Muscle layer of duodenum (tissue), 2 donors: ENCODE data around the gene SURF4.
"Not testable (repeated sequence)": the region's sequence is repeated elsewhere in the genome, so short reads cannot be mapped to it uniquely, and the experiment has no call there.

Experiments
- H3K27ac ChIP-seq: one replicate; pipeline ENCODE4 v1.7.0; 2013; ENCODE audit warnings: mild to moderate bottlenecking, low read length
- H3K27me3 ChIP-seq: one replicate; pipeline ENCODE4 v1.7.0; 2013; ENCODE audit warnings: low read depth, mild to moderate bottlenecking, control low read depth, low read length
- H3K36me3 ChIP-seq, 2 donors: one replicate each; pipeline ENCODE4 v1.7.0; 2013; ENCODE audit warnings: low read length in 2 of 2, control low read depth in 1 of 2, mild to moderate bottlenecking in 1 of 2; ENCODE audit not compliant: insufficient read depth in 2 of 2, control insufficient read depth in 1 of 2
- H3K4me1 ChIP-seq, 2 donors: one replicate each; pipeline ENCODE4 v1.7.0; 2013; ENCODE audit warnings: low read length in 2 of 2, mild to moderate bottlenecking in 2 of 2, control low read depth in 1 of 2, moderate library complexity in 1 of 2; ENCODE audit not compliant: insufficient read depth in 2 of 2, control insufficient read depth in 1 of 2
- H3K4me3 ChIP-seq, 2 donors: one replicate each; pipeline ENCODE4 v1.7.0; 2013; ENCODE audit warnings: low read length in 2 of 2, low read depth in 1 of 2, mild to moderate bottlenecking in 1 of 2
- H3K9me3 ChIP-seq, 2 donors: one replicate each; pipeline ENCODE4 v1.7.0; 2013; ENCODE audit warnings: low read length in 2 of 2, control low read depth in 1 of 2, mild to moderate bottlenecking in 1 of 2; ENCODE audit not compliant: control insufficient read depth in 1 of 2
- donor health status: healthy.

SURF4 gene

GRCh38 chr9:133394687-133395271, 18.9 kb upstream of the SURF4 start:
- Histone ChIP-seq H3K27ac (no peak overlapping the region), H3K9me3 (no peaks in the 10 kb centered on the region), H3K4me3 (no peak overlapping the region), H3K4me1 (no peaks in the 10 kb centered on the region), H3K27me3 (peaks cover 3% of the 10 kb centered on the region), H3K36me3 (no peaks in the 10 kb centered on the region)

GRCh38 chr9:133393399-133393798, 17.5 kb upstream of the SURF4 start:
- H3K27ac ChIP-seq = no peak overlapping the region
- no peaks in the 10 kb centered on the region for H3K36me3 ChIP-seq
- no peaks in the 10 kb centered on the region for H3K4me1 ChIP-seq
- no peak overlapping the region for H3K4me3 ChIP-seq
- H3K9me3 ChIP-seq = no peaks in the 10 kb centered on the region
- H3K27me3 ChIP-seq = peaks cover 3% of the 10 kb centered on the region

- H3K4me1 ChIP-seq = not testable (repeated sequence)
Observed at GRCh38 chr9:133392308-133392707, 16.4 kb upstream of the SURF4 start.

GRCh38 chr9:133391449-133391848, 15.6 kb upstream of the SURF4 start:
- H3K4me1 ChIP-seq, H3K4me3 ChIP-seq, H3K36me3 ChIP-seq, H3K9me3 ChIP-seq, H3K27ac ChIP-seq, H3K27me3 ChIP-seq: not testable (repeated sequence)

More at GRCh38 chr9:133392308-133392707, 16.4 kb upstream of the SURF4 start:
- H3K27me3 ChIP-seq, H3K4me3 ChIP-seq, H3K9me3 ChIP-seq, H3K27ac ChIP-seq, H3K36me3 ChIP-seq: not testable (repeated sequence)

- H3K27ac ChIP-seq = no peak overlapping the region
- H3K36me3 ChIP-seq = no peaks in the 10 kb centered on the region
- peaks cover 3% of the 10 kb centered on the region for H3K27me3 ChIP-seq
- no peaks in the 10 kb centered on the region for H3K9me3 ChIP-seq
- no peak overlapping the region for H3K4me3 ChIP-seq
- H3K4me1 ChIP-seq = no peaks in the 10 kb centered on the region
Observed at GRCh38 chr9:133390713-133391112, 14.9 kb upstream of the SURF4 start.

- Histone ChIP-seq H3K4me1 (no peaks in the 10 kb centered on the region), H3K36me3 (no peaks in the 10 kb centered on the region), H3K27ac (no peak overlapping the region), H3K9me3 (no peaks in the 10 kb centered on the region), H3K4me3 (no peak overlapping the region), H3K27me3 (peaks cover 3% of the 10 kb centered on the region)
Observed at GRCh38 chr9:133389562-133389961, 13.7 kb upstream of the SURF4 start.

GRCh38 chr9:133389025-133389557, 13.2 kb upstream of the SURF4 start:
- Histone ChIP-seq H3K4me1 (no peaks in the 10 kb centered on the region), H3K36me3 (no peaks in the 10 kb centered on the region), H3K9me3 (no peaks in the 10 kb centered on the region), H3K27ac (no peak overlapping the region), H3K27me3 (peaks cover 3% of the 10 kb centered on the region), H3K4me3 (no peak overlapping the region)

- H3K4me1 ChIP-seq = no peaks in the 10 kb centered on the region
- no peaks in the 10 kb centered on the region for H3K9me3 ChIP-seq
- no peak overlapping the region for H3K4me3 ChIP-seq
- H3K27me3 ChIP-seq = peaks cover 3% of the 10 kb centered on the region
- no peaks in the 10 kb centered on the region for H3K36me3 ChIP-seq
- H3K27ac ChIP-seq = no peak overlapping the region
Observed at GRCh38 chr9:133387680-133388079, 11.8 kb upstream of the SURF4 start.

GRCh38 chr9:133386338-133386737, 10.5 kb upstream of the SURF4 start:
- Histone ChIP-seq H3K27me3 (peaks cover 3% of the 10 kb centered on the region), H3K27ac (no peak overlapping the region), H3K4me1 (no peaks in the 10 kb centered on the region), H3K36me3 (no peaks in the 10 kb centered on the region), H3K9me3 (no peaks in the 10 kb centered on the region), H3K4me3 (no peak overlapping the region)

GRCh38 chr9:133385452-133385851, 9.6 kb upstream of the SURF4 start:
- Histone ChIP-seq H3K27ac (no peak overlapping the region), H3K9me3 (no peaks in the 10 kb centered on the region), H3K36me3 (no peaks in the 10 kb centered on the region), H3K27me3 (no peaks in the 10 kb centered on the region), H3K4me3 (no peak overlapping the region), H3K4me1 (no peaks in the 10 kb centered on the region)

GRCh38 chr9:133384736-133385321, 9.0 kb upstream of the SURF4 start:
- no peak overlapping the region for H3K4me3 ChIP-seq
- H3K36me3 ChIP-seq = no peaks in the 10 kb centered on the region
- no peaks in the 10 kb centered on the region for H3K9me3 ChIP-seq
- H3K4me1 ChIP-seq = no peaks in the 10 kb centered on the region
- no peaks in the 10 kb centered on the region for H3K27me3 ChIP-seq
- no peak overlapping the region for H3K27ac ChIP-seq

GRCh38 chr9:133383438-133383837, 7.6 kb upstream of the SURF4 start:
- H3K4me3 ChIP-seq = no peak overlapping the region
- H3K27ac ChIP-seq = no peak overlapping the region
- H3K27me3 ChIP-seq = no peaks in the 10 kb centered on the region
- H3K4me1 ChIP-seq = no peaks in the 10 kb centered on the region
- no peaks in the 10 kb centered on the region for H3K36me3 ChIP-seq
- no peaks in the 10 kb centered on the region for H3K9me3 ChIP-seq
